Esophagus muscularis mucosa (tissue), 4 donors: Measurements from ENCODE around the gene SUFU. TPM values are rescaled to one million over a fixed set of nuclear protein-coding genes. Genes with fewer than 3 reads are reported as not detected.

Source experiments
- DNase-seq: peaks from one replicate; pipeline ENCODE4 v3.0.0-alpha.2; 2017; ENCODE audit errors: extremely low spot score
- H3K27ac ChIP-seq, 4 donors: fragments of 200-600 bp; sonication (generic); replicated peaks in 1 of 4; 1 replicate in 3 of 4; 2 replicates in 1 of 4; pipeline ENCODE4 v1.5.1; 2016 to 2019; ENCODE audit warnings: mild to moderate bottlenecking in 1 of 4
- H3K27me3 ChIP-seq, 4 donors: fragments of 200-600 bp; sonication (generic); one replicate each; pipeline versions ENCODE4 v1.5.1 to v1.6.0; 2016 to 2019
- H3K36me3 ChIP-seq, 4 donors: fragments of 200-600 bp; sonication (generic); one replicate each; pipeline ENCODE4 v1.5.1; 2016 to 2019
- H3K4me1 ChIP-seq, 4 donors: fragments of 200-600 bp; sonication (generic); one replicate each; pipeline ENCODE4 v1.5.1; 2016 to 2019
- H3K4me3 ChIP-seq, 4 donors: fragments of 200-600 bp; sonication (generic); 1 replicate in 2 of 4; 2 replicates in 2 of 4; pipeline ENCODE4 v1.5.1; 2016 to 2019; ENCODE audit warnings: mild to moderate bottlenecking in 4 of 4, moderate library complexity in 1 of 4
- H3K9me3 ChIP-seq, 4 donors: fragments of 200-600 bp; sonication (generic); 1 replicate in 3 of 4; 2 replicates in 1 of 4; pipeline ENCODE4 v1.5.1; 2016 to 2019
- EP300 ChIP-seq: sonication (generic); formaldehyde crosslinking; IDR thresholded peaks from one replicate; pipeline ENCODE4 v1.6.1; 2017; ENCODE audit warnings: antibody characterized with exemption
- POLR2A ChIP-seq: fragments of 450-650 bp; IDR thresholded peaks from one replicate; pipeline ENCODE4 v1.6.1; 2017; ENCODE audit warnings: antibody characterized with exemption, moderate library complexity, mild to moderate bottlenecking, low read depth
- POLR2AphosphoS5 ChIP-seq, 2 donors: sonication (generic); formaldehyde crosslinking; IDR thresholded peaks; one replicate each; pipeline ENCODE4 v1.6.1; 2017; ENCODE audit warnings: antibody characterized with exemption in 2 of 2
- WGBS: methylation state at CpG from one replicate; pipeline ENCODE4 v1.1.5; 2018; 5-methylcytosine and 5-hydroxymethylcytosine counted together
- intact Hi-C: fragments of 100-400 bp; cut with DNase I; formaldehyde crosslinking; loops from one replicate; pipeline ENCODE4 v1.15.1; 2023
- total RNA-seq, 4 donors: library from RNA; depleted of rRNA; stranded (reverse); fragments of >200 nt; gene quantifications; one replicate each; pipeline versions ENCODE4 v1.1.0 to v1.2.1, GENCODE V29; 2016
- TF ChIP-seq, protein P1 (sequence below), 3 experiments: fragments of 200-600 bp in 2 of 3; fragments of 450-650 bp in 1 of 3; sonication (generic) in 2 of 3; IDR thresholded peaks; one replicate each; pipeline ENCODE4 v1.5.1; 2017 to 2019; ENCODE audit warnings: antibody characterized with exemption in 3 of 3, mild to moderate bottlenecking in 2 of 3, moderate library complexity in 1 of 3

The SUFU gene
- total RNA-seq, 4 donors from 2014 or later: 5.0 to 11.7 (median 10.1) TPM

DNA sequence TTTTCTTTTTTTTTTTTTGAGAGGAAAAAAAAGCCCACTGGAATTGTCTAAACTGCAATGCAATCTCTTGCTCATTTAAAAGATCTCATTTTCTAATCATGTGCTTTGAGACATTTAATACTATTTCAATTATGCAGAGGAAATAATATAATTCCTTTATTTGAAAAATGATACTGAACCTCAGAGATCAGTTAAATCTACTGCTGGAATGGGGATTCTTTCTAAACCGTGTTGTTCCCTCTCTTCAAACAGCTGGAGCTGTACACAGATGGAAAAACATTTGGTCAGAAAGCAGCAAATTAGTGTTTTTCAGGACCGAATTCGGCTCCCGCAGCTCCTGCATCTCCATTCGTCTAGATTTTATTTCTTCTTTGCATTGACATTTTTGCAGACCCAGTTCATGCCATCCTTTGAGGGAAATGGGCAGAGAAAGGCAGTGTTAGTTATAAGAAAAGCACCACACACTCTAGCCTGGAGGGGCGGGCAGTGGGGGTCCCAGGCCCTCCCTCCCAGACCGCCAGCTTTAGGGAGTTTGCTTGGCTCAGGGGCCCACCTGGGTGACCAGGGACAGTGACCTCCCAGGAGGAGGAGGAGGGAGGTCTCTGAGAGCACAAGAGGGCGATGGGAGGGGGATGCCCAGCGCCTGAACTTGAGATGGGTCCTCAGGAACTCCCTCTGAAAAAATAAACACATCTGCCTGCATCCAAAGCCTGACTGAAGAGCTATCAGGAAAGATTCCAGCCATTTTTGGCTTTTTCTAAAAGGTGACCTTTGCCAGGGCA, 173.0 kb downstream of the SUFU start:
- no peaks in the 10 kb centered on the region for H3K27me3 ChIP-seq
- TF ChIP-seq POLR2A: no peak
- no peak for TF ChIP-seq EP300
- H3K36me3 ChIP-seq: peaks cover 0 to 11% (median under 1%) of the 10 kb centered on the region in 4 donors
- 60% methylated on average over 9 of the region's 9 CpGs for WGBS
- intact Hi-C loops: no loop called here
- no peaks in the 10 kb centered on the region for H3K9me3 ChIP-seq
- no peak overlapping the region for H3K4me3 ChIP-seq
- DNase-seq: no peak
- H3K27ac ChIP-seq: peak overlapping the region in 3 of 4 donors; percentile 42 to 77 (median 67)
- peaks cover 68 to 70% (median 69%) of the 10 kb centered on the region in 4 donors for H3K4me1 ChIP-seq

DNA sequence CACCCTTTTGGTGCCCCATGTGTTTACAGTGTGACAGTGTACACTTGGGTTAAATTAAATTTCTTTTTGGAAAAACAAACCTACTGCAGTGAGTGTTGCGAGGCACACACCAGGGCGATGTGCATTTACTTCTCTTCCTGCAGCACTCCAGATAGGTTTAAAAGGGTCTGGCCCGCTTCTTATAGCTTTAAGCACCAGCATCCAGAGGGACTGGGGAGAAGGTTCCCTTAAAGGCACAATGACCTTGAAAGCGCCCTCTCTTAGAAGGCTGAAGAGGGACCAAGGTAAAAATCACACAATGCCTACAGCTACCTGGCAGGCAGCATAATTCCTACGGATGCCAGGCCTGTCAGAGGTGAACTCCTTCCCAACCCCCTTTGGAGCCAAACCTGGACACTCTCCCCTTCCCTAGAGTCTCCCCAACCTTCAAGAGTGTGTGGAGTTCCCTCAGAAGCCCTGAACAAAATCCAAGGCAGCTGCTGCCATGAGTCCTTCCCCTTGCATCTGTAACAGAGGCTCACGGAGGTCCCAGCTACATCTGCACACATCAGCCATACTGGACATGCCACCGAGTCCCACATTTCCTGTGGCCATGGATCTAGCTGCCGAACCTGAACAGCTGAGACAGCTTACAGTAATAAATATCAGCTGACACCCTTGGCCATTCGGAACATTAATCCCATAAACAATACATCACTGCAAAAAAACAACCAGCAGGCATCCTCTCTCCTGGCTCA, 173.7 kb downstream of the SUFU start:
- DNase-seq: no peak
- Histone ChIP-seq H3K9me3 (no peaks in the 10 kb centered on the region), H3K27me3 (no peaks in the 10 kb centered on the region), H3K27ac (peak overlapping the region in 3 of 4 donors; percentile 34 to 67 (median 42)), H3K4me3 (no peak overlapping the region), H3K36me3 (peaks cover 0 to 14% (median 6%) of the 10 kb centered on the region in 4 donors), H3K4me1 (peaks cover 65 to 70% (median 67%) of the 10 kb centered on the region in 4 donors)
- TF ChIP-seq EP300: no peak
- TF ChIP-seq POLR2AphosphoS5 (IDR thresholded peaks at IDR 0.05): no peak
- no peak for TF ChIP-seq POLR2A
- TF ChIP-seq, protein P1, sequence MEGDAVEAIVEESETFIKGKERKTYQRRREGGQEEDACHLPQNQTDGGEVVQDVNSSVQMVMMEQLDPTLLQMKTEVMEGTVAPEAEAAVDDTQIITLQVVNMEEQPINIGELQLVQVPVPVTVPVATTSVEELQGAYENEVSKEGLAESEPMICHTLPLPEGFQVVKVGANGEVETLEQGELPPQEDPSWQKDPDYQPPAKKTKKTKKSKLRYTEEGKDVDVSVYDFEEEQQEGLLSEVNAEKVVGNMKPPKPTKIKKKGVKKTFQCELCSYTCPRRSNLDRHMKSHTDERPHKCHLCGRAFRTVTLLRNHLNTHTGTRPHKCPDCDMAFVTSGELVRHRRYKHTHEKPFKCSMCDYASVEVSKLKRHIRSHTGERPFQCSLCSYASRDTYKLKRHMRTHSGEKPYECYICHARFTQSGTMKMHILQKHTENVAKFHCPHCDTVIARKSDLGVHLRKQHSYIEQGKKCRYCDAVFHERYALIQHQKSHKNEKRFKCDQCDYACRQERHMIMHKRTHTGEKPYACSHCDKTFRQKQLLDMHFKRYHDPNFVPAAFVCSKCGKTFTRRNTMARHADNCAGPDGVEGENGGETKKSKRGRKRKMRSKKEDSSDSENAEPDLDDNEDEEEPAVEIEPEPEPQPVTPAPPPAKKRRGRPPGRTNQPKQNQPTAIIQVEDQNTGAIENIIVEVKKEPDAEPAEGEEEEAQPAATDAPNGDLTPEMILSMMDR (IDR thresholded peaks at IDR 0.05): no peak
- 69% methylated on average over 8 of the region's 9 CpGs for WGBS
- intact Hi-C loops: no loop called here

DNA sequence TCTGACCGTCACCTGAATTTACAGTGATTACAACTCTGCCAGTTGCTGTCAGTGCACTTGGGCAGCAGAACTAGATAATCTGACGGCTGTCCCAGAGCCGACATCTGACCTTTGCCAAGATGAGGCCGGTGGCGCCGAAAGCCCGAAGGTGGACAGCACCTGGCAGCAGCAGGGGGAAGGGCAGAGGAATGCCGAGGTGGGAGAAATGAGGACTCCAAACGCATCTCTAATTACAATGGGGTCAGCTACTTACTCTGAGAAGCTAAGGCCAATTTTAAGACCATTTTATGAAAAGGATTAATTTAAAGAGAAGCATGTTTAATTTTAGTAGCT, 174.3 kb downstream of the SUFU start:
- Histone ChIP-seq H3K27ac (no peak overlapping the region), H3K27me3 (no peaks in the 10 kb centered on the region), H3K4me3 (no peak overlapping the region), H3K4me1 (peaks cover 60 to 65% (median 63%) of the 10 kb centered on the region in 4 donors), H3K9me3 (no peaks in the 10 kb centered on the region), H3K36me3 (peaks cover 0 to 14% (median 9%) of the 10 kb centered on the region in 4 donors)
- no peak for DNase-seq
- TF ChIP-seq EP300 (no peak), POLR2AphosphoS5 (IDR thresholded peaks at IDR 0.05) (no peak), POLR2A (no peak)
- TF ChIP-seq, protein P1 (IDR thresholded peaks at IDR 0.05): no peak
- intact Hi-C loops: no loop called here
- 83% methylated on average over 9 of the region's 9 CpGs for WGBS

DNA sequence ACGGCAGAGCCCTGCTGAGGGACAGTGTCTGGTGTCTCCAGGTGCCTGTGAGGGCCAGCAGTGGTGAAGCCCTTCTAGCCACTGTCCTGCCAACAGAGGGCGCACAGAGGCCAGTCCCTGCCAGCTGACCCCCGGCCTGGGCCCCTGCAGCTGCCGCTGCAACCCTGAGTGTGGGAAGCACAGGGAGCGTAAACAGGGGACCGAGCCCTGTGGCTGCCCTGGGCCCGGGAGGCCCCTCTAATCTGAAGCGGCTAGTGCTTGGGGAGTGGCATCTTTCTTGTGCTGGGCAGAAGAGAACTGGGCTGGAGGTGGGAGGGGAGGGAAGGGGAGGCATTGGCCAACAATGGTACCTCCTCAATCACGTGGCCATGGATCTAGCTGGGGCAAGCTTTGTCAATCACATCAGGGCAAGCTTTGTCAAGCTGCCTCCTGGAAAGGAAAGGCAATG, 175.1 kb downstream of the SUFU start:
- peaks cover 52 to 57% (median 55%) of the 10 kb centered on the region in 4 donors for H3K4me1 ChIP-seq
- 32% methylated on average over 5 of the region's 9 CpGs for WGBS
- no peaks in the 10 kb centered on the region for H3K27me3 ChIP-seq
- peaks cover 0 to 21% (median 11%) of the 10 kb centered on the region in 4 donors for H3K36me3 ChIP-seq
- DNase-seq: no peak
- peak overlapping the region in 1 of 4 donors; percentile 1 for H3K27ac ChIP-seq
- TF ChIP-seq POLR2A (no peak), EP300 (no peak), POLR2AphosphoS5 (IDR thresholded peaks at IDR 0.05) (peak in 1 of 2 donors; percentile 5)
- TF ChIP-seq, protein P1 (IDR thresholded peaks at IDR 0.05): peak; percentile 43 to 63 (median 47)
- no peaks in the 10 kb centered on the region for H3K9me3 ChIP-seq
- intact Hi-C loops: no loop called here
- H3K4me3 ChIP-seq: peak overlapping the region in 2 of 4 donors; percentile 9 to 27

DNA sequence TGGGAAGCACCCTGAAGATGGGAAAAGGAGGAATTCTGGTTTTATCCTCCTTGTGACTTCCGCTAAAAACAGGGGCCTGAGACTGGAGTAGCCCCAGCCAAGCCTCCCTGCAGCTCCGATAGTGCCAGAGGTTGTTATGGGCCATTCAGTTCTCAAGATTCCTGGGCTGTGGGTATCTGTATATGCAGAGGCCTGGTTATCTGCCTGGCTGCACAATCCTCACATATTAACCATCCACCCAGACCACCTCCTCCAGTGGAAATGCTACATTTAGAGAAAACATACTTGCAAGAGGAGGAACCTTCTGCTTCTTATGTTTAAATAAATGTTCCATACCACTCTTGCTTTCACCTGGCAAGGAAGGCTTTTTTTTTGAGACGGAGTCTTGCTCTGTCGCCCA, 175.8 kb downstream of the SUFU start:
- H3K9me3 ChIP-seq: no peaks in the 10 kb centered on the region
- 98% methylated on average over 4 of the region's 4 CpGs for WGBS
- no peak overlapping the region for H3K27ac ChIP-seq
- H3K4me1 ChIP-seq: peaks cover 44 to 50% (median 48%) of the 10 kb centered on the region in 4 donors
- TF ChIP-seq POLR2A (no peak), POLR2AphosphoS5 (IDR thresholded peaks at IDR 0.05) (no peak), EP300 (no peak)
- TF ChIP-seq, protein P1 (IDR thresholded peaks at IDR 0.05): no peak
- H3K36me3 ChIP-seq: peaks cover 0 to 28% (median 16%) of the 10 kb centered on the region in 4 donors
- no peaks in the 10 kb centered on the region for H3K27me3 ChIP-seq
- DNase-seq: no peak
- H3K4me3 ChIP-seq: no peak overlapping the region
- intact Hi-C loops: no loop called here
